ENCODE measurements around the gene HSD17B13.
A peak's percentile ranks its signal among the peaks of the same experiment; 100 is the strongest.
"Not testable (repeated sequence)": the region's sequence is repeated elsewhere in the genome, so short reads cannot be mapped to it uniquely, and the experiment has no call there.

HSD17B13 gene

GRCh38 chr4:87313756-87314155, 8.9 kb downstream of the HSD17B13 start:
- no peak for DNase-seq

DNA sequence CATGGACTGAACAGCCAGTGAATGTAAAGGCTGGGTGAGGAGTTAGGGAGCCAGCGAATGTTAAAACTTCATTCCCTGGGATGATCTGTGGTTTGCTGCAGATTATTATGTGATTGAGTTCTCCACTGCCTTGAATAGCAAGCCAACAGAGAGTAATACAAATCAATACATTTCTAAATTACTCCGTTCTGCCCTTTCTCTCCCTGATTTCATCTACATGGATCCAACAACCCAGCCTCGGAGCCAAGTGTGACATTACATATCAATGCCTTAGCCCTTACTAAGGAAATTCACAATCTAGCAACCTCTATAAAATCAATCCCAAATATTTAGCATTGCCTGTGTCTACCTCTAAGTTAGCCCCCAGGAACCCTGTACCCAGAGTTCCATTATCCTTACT, 11.0 kb downstream of the HSD17B13 start:
- DNase-seq = no peak

DNA sequence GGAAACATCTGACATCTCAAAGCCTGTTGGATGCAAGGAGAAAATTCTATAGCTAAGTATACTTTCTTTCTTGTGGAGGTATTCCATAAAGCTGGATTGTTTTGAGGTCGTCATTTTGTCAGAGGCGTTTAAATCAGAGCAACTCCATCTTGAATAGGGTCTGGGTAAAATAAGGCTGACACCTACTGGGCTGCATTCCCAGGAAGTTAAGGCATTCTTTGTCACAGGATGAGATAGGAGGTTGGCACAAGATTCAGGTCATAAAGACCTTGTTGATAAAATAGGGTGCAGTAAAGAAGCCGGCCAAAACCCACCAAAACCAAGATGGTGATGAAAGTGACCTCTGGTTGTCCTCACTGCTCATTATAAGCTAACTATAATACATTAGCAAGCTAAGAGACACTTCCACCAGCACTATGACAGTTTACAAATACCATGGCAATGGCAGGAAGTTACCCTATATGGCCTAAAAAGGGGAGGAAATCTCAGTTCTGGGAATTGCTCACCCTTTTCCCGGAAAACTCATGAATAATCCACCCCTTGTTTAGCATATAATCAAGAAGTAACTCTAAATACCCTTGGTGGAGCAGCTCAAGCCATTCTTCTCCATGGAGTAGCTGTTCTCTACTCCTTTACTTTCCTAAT, 11.9 kb downstream of the HSD17B13 start:
- no peak for DNase-seq

GRCh38 chr4:87309625-87310024, 13.1 kb downstream of the HSD17B13 start:
- DNase-seq = no peak

GRCh38 chr4:87306056-87306455, 16.6 kb downstream of the HSD17B13 start:
- no peak for DNase-seq

DNA sequence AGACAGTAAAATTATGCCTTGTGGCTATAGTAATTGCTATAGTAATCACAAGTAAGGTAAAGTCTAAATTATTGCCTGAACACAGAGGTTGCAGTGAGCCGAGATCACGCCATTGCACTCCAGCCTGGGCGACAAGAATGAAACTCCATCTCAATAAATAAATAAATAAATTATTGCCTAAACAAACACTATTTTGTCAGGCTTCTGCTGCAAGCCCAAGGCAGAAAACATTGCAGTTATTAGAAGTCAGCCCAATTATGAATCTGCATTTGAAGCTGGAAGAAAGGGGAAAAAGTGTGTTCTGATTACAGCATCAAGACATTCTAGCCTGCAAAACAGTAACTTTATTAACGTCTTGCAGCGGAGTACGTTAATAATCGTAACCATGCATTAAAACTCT, 17.1 kb downstream of the HSD17B13 start:
- no peak for DNase-seq

- DNase-seq = peak; percentile 15
Observed at GRCh38 chr4:87304745-87305432, 17.8 kb downstream of the HSD17B13 start.

GRCh38 chr4:87299898-87300297, 22.8 kb downstream of the HSD17B13 start:
- no peak for DNase-seq

GRCh38 chr4:87298362-87298761, 24.3 kb downstream of the HSD17B13 start:
- DNase-seq = no peak

- DNase-seq = not testable (repeated sequence)
Observed at GRCh38 chr4:87294911-87295310, 27.8 kb downstream of the HSD17B13 start.

DNA sequence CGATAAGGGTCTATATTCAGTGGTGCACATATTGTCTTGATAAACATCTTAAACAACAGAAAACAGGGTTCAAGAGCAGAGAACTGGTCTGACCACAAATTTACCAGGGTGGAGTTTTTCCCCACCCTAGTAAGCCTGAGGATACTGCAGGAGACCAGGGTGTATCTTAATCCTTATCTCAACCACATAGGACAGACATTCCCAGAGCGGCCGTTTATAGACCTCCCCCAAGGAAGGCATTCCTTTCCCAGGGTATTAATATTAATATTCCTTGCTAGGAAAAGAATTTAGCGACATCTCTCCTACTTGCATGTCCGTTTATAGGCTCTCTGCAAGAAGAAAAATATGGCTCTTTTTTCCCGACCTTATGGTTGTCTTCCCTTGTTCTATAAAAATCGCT, 28.8 kb downstream of the HSD17B13 start:
- not testable (repeated sequence) for DNase-seq

DNA sequence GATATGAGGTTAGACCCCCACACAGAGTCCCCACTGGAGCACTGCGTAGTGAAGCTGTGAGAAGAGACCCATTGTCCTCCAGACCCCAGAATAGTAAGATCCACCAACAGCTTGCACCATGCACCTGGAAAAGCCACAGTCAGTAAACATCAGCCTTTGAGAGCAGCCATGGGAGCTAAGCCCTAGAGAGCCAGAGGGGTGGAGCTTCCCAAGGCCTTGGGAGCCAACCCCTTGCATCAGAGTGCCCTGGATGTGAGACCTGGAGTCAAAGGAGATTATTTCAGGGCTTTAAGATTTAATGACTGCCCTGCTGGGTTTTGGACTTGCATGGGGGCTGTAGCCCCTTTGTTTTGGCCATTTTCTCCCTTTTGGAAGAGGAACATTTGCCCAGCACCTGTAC, 35.7 kb downstream of the HSD17B13 start:
- DNase-seq = no peak

DNA sequence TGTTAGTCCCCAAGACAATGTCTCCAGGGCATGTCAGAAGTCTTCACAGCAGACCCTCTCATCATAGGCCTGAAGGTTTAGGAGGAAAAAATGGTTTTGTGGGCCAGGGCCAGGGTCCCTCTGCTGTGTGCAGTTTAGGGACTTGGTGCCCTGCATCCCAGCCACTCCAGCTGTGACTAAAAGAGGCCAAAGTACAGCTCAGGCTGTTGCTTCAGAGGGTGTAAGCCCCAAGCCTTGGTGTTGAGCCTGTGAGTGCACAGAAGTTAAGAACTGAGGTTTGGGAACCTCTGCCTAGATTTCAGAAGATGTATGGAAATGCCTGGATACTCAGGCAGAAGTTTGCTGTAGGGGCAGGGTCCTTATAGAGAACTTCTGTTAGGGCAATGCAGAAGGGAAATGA, 38.4 kb downstream of the HSD17B13 start:
- not testable (repeated sequence) for DNase-seq

DNA sequence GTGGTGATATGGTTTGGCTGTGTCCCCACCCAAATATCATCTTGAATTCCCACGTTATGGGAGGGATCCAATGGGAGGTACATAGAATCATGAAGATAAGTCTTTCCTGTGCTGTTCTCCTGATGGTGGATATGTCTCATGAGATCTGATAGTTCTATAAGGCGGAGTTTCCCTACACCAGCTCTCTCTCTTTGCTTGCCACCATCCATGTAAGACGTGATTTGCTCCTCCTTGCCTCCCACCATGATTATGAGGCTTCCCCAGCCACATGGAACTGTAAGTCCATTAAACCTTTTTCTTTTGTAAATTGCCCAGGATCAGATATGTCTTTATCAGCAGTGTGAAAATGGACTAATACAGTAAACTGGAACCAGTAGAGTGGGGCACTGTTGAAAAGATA, 39.5 kb downstream of the HSD17B13 start:
- no peak for DNase-seq

- no peak for DNase-seq
Observed at GRCh38 chr4:87281603-87282002, 41.1 kb downstream of the HSD17B13 start.

DNA sequence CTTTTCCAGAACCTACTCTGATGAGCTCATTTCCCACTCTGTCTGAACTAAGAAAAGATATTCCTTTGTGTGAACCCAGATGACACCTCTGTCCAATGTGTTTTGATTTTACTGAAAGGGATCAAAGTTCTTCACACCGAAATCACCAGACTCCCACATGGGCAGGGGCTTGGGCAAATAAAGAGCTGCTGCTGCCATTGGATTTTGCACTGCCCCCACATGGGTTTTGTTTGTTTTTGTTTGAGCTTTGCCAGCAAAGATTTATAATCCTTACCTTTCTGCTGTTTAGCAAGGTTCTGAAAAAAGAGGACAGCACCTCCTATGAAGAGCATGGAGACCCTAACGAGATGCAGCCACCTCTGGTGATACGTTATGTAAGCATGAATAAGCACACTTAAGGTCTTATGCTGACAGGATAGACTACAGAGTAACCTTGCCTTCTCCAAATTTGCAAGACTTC, 44.3 kb downstream of the HSD17B13 start:
- DNase-seq = no peak

GRCh38 chr4:87275311-87275710, 47.4 kb downstream of the HSD17B13 start:
- no peak for DNase-seq

GRCh38 chr4:87274803-87275202, 47.9 kb downstream of the HSD17B13 start:
- DNase-seq = no peak

GRCh38 chr4:87274327-87274726, 48.4 kb downstream of the HSD17B13 start:
- DNase-seq = no peak

DNA sequence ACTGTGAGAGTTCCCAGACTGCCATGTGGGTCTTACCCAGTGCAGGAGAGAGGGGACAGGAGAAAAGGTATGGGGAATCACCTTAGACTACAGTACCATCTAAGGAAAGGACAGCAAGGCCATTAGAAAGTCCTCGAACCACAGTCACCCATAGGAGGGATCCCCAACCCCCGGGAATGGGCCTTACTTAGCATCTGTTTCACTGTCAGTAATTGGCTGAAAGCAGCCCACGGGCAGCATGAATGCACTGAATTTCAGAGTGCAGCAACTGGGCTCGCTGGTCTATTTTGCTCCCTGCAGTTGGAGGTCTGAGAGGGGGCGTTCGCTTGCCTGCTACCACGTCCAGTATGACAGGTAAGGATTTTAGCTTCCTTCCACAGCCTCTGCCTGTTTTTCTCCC, 51.9 kb downstream of the HSD17B13 start:
- no peak for DNase-seq

- peak; percentile 35 for DNase-seq
Observed at GRCh38 chr4:87270144-87270543, 52.5 kb downstream of the HSD17B13 start.

GRCh38 chr4:87268411-87268810, 54.3 kb downstream of the HSD17B13 start:
- DNase-seq = peak; percentile 44

DNA sequence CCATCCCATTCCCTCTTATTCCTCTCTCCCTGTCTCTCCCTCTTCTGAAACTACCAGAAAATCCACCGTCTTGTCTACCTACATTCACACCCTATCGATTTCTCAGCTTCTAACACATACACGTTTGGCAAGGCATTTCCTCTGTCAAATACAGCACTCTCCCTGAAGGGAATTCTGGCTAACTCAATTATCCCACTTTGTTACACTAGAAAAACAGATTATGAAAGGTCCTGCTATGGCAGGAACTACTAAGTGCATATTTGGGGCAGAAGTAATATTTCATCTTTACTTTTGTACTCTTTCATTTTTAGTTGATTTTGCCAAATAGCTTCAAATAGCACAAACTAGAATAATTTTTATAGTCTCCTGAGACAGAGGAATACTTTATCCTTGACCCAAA, 55.7 kb downstream of the HSD17B13 start:
- DNase-seq = no peak

DNA sequence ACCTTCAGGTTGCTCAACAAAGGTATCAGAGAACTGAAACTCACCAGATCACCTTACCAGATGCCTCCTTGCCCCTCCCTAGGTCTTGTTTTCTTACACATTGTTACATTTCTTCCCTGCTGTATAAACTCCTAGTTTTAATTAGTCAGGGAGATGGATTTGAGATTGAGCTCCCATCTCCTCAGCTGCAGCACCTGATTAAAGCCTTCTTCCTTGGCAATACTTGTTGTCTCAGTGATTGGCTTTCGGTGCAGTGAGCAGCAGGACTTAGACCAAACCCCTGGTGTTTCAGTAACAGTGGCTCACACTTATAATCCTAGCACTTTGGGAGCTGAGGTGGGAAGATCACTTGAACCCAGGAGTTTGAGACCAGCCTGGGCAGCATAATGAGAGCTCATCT, 59.8 kb downstream of the HSD17B13 start:
- no peak for DNase-seq

GRCh38 chr4:87260477-87260876, 62.2 kb downstream of the HSD17B13 start:
- DNase-seq = no peak
